SK-N-SH (cell line): ENCODE data around the gene CLEC18A. TPM values are rescaled to one million over a fixed set of nuclear protein-coding genes. Genes with fewer than 3 reads are reported as not detected.

Experiments
- CTCF ChIA-PET: fragments of 300-600, 350-600 bp; formaldehyde crosslinking; extraction: SDS; loops from one replicate; lab custom pipeline; 2021; lab: Yijun Ruan, JAX
- POLR2A ChIA-PET: fragments of 350-600 bp; sonication (Branson Sonifier 250); formaldehyde crosslinking; extraction: SDS; loops from one replicate; lab custom pipeline; 2020; ENCODE audit warnings: antibody characterized with exemption, inconsistent platforms; lab: Yijun Ruan, JAX
- DNase-seq: peaks from one replicate; pipeline ENCODE4 v3.0.0; 2012
- H2AFZ ChIP-seq: fragments of 200-600 bp; sonication (generic); 2 replicates; pipeline ENCODE4 v1.8.1; 2016; ENCODE audit warnings: antibody characterized with exemption, mild to moderate bottlenecking, low read depth
- H3F3A ChIP-seq: fragments of 200-600 bp; sonication (generic); replicated peaks from 2 replicates; pipeline ENCODE3; 2016; ENCODE audit warnings: antibody characterized with exemption, mild to moderate bottlenecking; ENCODE audit not compliant: insufficient read depth
- H3K27ac ChIP-seq, 2 experiments: fragments of 200-500 bp in 1 of 2; fragments of 200-600 bp in 1 of 2; sonication (Bioruptor generic) in 1 of 2; sonication (generic), shearing (Covaris generic) in 1 of 2; 2 replicates each; pipeline versions ENCODE4 v1.5.1 to v1.6.1; 2014 to 2016; ENCODE audit warnings: low read depth in 2 of 2, inconsistent platforms in 1 of 2, low read length in 1 of 2, mild to moderate bottlenecking in 1 of 2, mixed read lengths in 1 of 2
- H3K27me3 ChIP-seq: fragments of 200-600 bp; sonication (generic), shearing (Covaris generic); 2 replicates; pipeline ENCODE4 v1.6.1; 2016; ENCODE audit warnings: mixed run types; ENCODE audit not compliant: insufficient read depth
- H3K36me3 ChIP-seq, 2 experiments: fragments of 200-500 bp in 1 of 2; fragments of 200-600 bp in 1 of 2; sonication (Bioruptor generic) in 1 of 2; sonication (generic) in 1 of 2; replicated peaks in 1 of 2; 2 replicates each; pipeline versions ENCODE3 to v1.5.1; 2014 to 2016; ENCODE audit warnings: low read length in 1 of 2, mild to moderate bottlenecking in 1 of 2; ENCODE audit not compliant: insufficient read depth in 2 of 2, control insufficient read depth in 1 of 2
- H3K4me1 ChIP-seq, 2 experiments: fragments of 200-500 bp in 1 of 2; fragments of 200-600 bp in 1 of 2; sonication (Bioruptor generic) in 1 of 2; sonication (generic), shearing (Covaris generic) in 1 of 2; 2 replicates each; pipeline versions ENCODE4 v1.5.1 to v1.6.1; 2014 to 2016; ENCODE audit warnings: low read depth in 1 of 2, low read length in 1 of 2, mixed run types in 1 of 2; ENCODE audit not compliant: insufficient read depth in 2 of 2, control insufficient read depth in 1 of 2
- H3K4me2 ChIP-seq: fragments of 200-600 bp; sonication (generic), shearing (Covaris generic); 2 replicates; pipeline ENCODE4 v1.6.1; 2017; ENCODE audit warnings: mixed run types
- H3K4me3 ChIP-seq, 2 experiments: fragments of 200-500 bp in 1 of 2; fragments of 200-600 bp in 1 of 2; sonication (Bioruptor generic) in 1 of 2; sonication (generic), shearing (Covaris generic) in 1 of 2; 2 replicates each; pipeline versions ENCODE4 v1.5.1 to v1.8.1; 2014 to 2016; ENCODE audit warnings: low read depth in 2 of 2, inconsistent platforms in 1 of 2, low read length in 1 of 2, mild to moderate bottlenecking in 1 of 2, mixed read lengths in 1 of 2, moderate library complexity in 1 of 2
- H3K79me2 ChIP-seq: fragments of 200-600 bp; sonication (generic); 2 replicates; pipeline ENCODE4 v1.8.1; 2017; ENCODE audit warnings: mild to moderate bottlenecking; ENCODE audit not compliant: insufficient read depth
- H3K9ac ChIP-seq: fragments of 200-600 bp; sonication (generic); 2 replicates; pipeline ENCODE4 v1.6.1; 2017; ENCODE audit warnings: mixed run types
- H3K9me2 ChIP-seq: fragments of 200-600 bp; sonication (generic); 2 replicates; pipeline ENCODE4 v1.6.1; 2017; ENCODE audit warnings: mixed run types
- H3K9me3 ChIP-seq: fragments of 200-600 bp; sonication (generic); 2 replicates; pipeline ENCODE4 v1.6.1; 2017; ENCODE audit warnings: mixed run types, mild to moderate bottlenecking, moderate library complexity
- H4K20me1 ChIP-seq: fragments of 200-600 bp; sonication (generic); 2 replicates; pipeline ENCODE4 v1.6.1; 2017; ENCODE audit warnings: mild to moderate bottlenecking, mixed run types; ENCODE audit not compliant: insufficient read depth
- CHD2 ChIP-seq: fragments of 150-350 bp; IDR thresholded peaks from 2 replicates; pipeline ENCODE4 v1.6.1; 2018; ENCODE audit warnings: low read length; ENCODE audit not compliant: partially characterized antibody
- EP300 ChIP-seq, 2 experiments: IDR thresholded peaks; 2 replicates each; pipeline versions ENCODE4 v1.4.0 to v1.6.1; 2012; ENCODE audit warnings: borderline replicate concordance in 1 of 2, low read depth in 1 of 2, low read length in 1 of 2
- EZH2phosphoT487 ChIP-seq: fragments of 200-600 bp; sonication (generic); IDR thresholded peaks from 2 replicates; pipeline ENCODE4 v1.6.1; 2017; ENCODE audit warnings: low read depth, mixed run types, mild to moderate bottlenecking, antibody characterized with exemption, moderate library complexity, borderline replicate concordance
- FOXJ3 ChIP-seq: sonication (generic); formaldehyde crosslinking; IDR thresholded peaks from 2 replicates; pipeline ENCODE4 v1.5.1; 2020; ENCODE audit warnings: mild to moderate bottlenecking, missing genetic modification reagents
- FOXM1 ChIP-seq: IDR thresholded peaks from 2 replicates; pipeline ENCODE4 v1.4.0; 2012; ENCODE audit warnings: low read depth, mild to moderate bottlenecking
- GABPA ChIP-seq: IDR thresholded peaks from 2 replicates; pipeline ENCODE4 v1.4.0; 2012; ENCODE audit warnings: low read depth, mild to moderate bottlenecking
- MEF2A ChIP-seq: IDR thresholded peaks from 2 replicates; pipeline ENCODE4 v1.4.0; 2012; ENCODE audit warnings: low read depth, borderline replicate concordance
- MXI1 ChIP-seq: IDR thresholded peaks from 2 replicates; pipeline ENCODE4 v1.6.1; 2012; ENCODE audit warnings: mild to moderate bottlenecking, low read depth, low read length, improper control_type of control experiment
- NRF1 ChIP-seq: IDR thresholded peaks from 2 replicates; pipeline ENCODE4 v1.6.1; 2012; ENCODE audit warnings: low read depth, mild to moderate bottlenecking, low read length
- POLR2AphosphoS5 ChIP-seq: IDR thresholded peaks from 2 replicates; pipeline ENCODE4 v1.6.1; 2012; ENCODE audit warnings: low read depth, low read length
- RCOR1 ChIP-seq: fragments of 150-350 bp; IDR thresholded peaks from 2 replicates; pipeline ENCODE4 v1.6.1; 2017; ENCODE audit warnings: antibody characterized with exemption, low read length
- RXRA ChIP-seq: IDR thresholded peaks from 2 replicates; pipeline ENCODE4 v1.4.0; 2012; ENCODE audit warnings: low read depth, mild to moderate bottlenecking, borderline replicate concordance
- SIN3A ChIP-seq: IDR thresholded peaks from 2 replicates; pipeline ENCODE4 v1.6.1; 2012; ENCODE audit warnings: low read depth, mild to moderate bottlenecking, low read length, moderate library complexity, borderline replicate concordance
- TCF12 ChIP-seq: IDR thresholded peaks from 2 replicates; pipeline ENCODE4 v1.4.0; 2012
- USF1 ChIP-seq: IDR thresholded peaks from 2 replicates; pipeline ENCODE4 v1.4.0; 2012; ENCODE audit warnings: low read depth, borderline replicate concordance
- WGBS: methylation state at CpG from one replicate; pipeline ENCODE4 v1.1.6; 2017; ENCODE audit warnings: low lambda C conversion rate; 5-methylcytosine and 5-hydroxymethylcytosine counted together
- polyA plus RNA-seq, 3 experiments: library from polyadenylated mRNA; depleted of rRNA; stranded (reverse); fragments of >200 nt; gene quantifications; 2 replicates each; pipeline ENCODE4 v1.2.3, GENCODE V29; 2012
- TF ChIP-seq, protein P1 (sequence below): IDR thresholded peaks from 2 replicates; pipeline ENCODE4 v1.6.1; 2012; ENCODE audit warnings: mild to moderate bottlenecking, low read depth, low read length, moderate library complexity
- TF ChIP-seq, protein P2 (sequence below): fragments of 200-600 bp; sonication (generic); IDR thresholded peaks from 2 replicates; pipeline ENCODE4 v1.6.1; 2017; ENCODE audit warnings: antibody characterized with exemption, mild to moderate bottlenecking, moderate library complexity
- TF ChIP-seq, protein P3 (sequence below): IDR thresholded peaks from 2 replicates; pipeline ENCODE4 v1.4.0; 2012; ENCODE audit warnings: low read depth

Gene CLEC18A
- polyA plus RNA-seq, 1 of the 3 experiments (the other 2 are of a cell fraction): 0.20 TPM

GRCh38 chr16:69926241-69926640, 24.9 kb upstream of the CLEC18A start:
- CTCF ChIA-PET: interaction anchor here (0.9 to 2.0 kb wide), 2 partner anchors 12 to 130 kb away, joined by 3 to 10 read pairs; no protein-coding TSS in a partner anchor
- Histone ChIP-seq H3K4me2 (no peak overlapping the region), H3K4me3 (no peak overlapping the region), H3K27me3 (no peaks in the 10 kb centered on the region), H3K4me1 (no peaks in the 10 kb centered on the region; a peak in 1 of 4 replicates), H3K79me2 (no peaks in the 10 kb centered on the region), H3K9me3 (no peaks in the 10 kb centered on the region), H3K9ac (no peak overlapping the region), H2AFZ (no peak overlapping the region), H3K9me2 (no peaks in the 10 kb centered on the region), H3K27ac (no peak overlapping the region), H4K20me1 (no peaks in the 10 kb centered on the region), H3F3A (no peaks in the 10 kb centered on the region), H3K36me3 (peaks cover 0 to 2% of the 10 kb centered on the region in 2 experiments)
- no peak for DNase-seq
- TF ChIP-seq, protein P1, sequence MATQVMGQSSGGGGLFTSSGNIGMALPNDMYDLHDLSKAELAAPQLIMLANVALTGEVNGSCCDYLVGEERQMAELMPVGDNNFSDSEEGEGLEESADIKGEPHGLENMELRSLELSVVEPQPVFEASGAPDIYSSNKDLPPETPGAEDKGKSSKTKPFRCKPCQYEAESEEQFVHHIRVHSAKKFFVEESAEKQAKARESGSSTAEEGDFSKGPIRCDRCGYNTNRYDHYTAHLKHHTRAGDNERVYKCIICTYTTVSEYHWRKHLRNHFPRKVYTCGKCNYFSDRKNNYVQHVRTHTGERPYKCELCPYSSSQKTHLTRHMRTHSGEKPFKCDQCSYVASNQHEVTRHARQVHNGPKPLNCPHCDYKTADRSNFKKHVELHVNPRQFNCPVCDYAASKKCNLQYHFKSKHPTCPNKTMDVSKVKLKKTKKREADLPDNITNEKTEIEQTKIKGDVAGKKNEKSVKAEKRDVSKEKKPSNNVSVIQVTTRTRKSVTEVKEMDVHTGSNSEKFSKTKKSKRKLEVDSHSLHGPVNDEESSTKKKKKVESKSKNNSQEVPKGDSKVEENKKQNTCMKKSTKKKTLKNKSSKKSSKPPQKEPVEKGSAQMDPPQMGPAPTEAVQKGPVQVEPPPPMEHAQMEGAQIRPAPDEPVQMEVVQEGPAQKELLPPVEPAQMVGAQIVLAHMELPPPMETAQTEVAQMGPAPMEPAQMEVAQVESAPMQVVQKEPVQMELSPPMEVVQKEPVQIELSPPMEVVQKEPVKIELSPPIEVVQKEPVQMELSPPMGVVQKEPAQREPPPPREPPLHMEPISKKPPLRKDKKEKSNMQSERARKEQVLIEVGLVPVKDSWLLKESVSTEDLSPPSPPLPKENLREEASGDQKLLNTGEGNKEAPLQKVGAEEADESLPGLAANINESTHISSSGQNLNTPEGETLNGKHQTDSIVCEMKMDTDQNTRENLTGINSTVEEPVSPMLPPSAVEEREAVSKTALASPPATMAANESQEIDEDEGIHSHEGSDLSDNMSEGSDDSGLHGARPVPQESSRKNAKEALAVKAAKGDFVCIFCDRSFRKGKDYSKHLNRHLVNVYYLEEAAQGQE: no peak
- no peak for TF ChIP-seq EP300 (IDR thresholded peaks at IDR 0.05; ENCODE audit: borderline replicate concordance in 1 of 2, low read depth in 1 of 2, low read length in 1 of 2)
- TF ChIP-seq FOXM1: no peak
- no peak for TF ChIP-seq GABPA
- TF ChIP-seq EZH2phosphoT487: no peak
- TF ChIP-seq POLR2AphosphoS5: no peak
- TF ChIP-seq RCOR1: no peak
- no peak for TF ChIP-seq SIN3A
- TF ChIP-seq, protein P2, sequence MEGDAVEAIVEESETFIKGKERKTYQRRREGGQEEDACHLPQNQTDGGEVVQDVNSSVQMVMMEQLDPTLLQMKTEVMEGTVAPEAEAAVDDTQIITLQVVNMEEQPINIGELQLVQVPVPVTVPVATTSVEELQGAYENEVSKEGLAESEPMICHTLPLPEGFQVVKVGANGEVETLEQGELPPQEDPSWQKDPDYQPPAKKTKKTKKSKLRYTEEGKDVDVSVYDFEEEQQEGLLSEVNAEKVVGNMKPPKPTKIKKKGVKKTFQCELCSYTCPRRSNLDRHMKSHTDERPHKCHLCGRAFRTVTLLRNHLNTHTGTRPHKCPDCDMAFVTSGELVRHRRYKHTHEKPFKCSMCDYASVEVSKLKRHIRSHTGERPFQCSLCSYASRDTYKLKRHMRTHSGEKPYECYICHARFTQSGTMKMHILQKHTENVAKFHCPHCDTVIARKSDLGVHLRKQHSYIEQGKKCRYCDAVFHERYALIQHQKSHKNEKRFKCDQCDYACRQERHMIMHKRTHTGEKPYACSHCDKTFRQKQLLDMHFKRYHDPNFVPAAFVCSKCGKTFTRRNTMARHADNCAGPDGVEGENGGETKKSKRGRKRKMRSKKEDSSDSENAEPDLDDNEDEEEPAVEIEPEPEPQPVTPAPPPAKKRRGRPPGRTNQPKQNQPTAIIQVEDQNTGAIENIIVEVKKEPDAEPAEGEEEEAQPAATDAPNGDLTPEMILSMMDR: no peak
- no peak for TF ChIP-seq MXI1
- no peak for TF ChIP-seq FOXJ3 (CRISPR knock-in tag)
- TF ChIP-seq, protein P3, sequence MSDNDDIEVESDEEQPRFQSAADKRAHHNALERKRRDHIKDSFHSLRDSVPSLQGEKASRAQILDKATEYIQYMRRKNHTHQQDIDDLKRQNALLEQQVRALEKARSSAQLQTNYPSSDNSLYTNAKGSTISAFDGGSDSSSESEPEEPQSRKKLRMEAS: no peak
- no peak for TF ChIP-seq NRF1
- no peak for TF ChIP-seq CHD2
- no peak for TF ChIP-seq RXRA
- no peak for TF ChIP-seq TCF12
- no peak for TF ChIP-seq MEF2A
- TF ChIP-seq USF1: no peak
- 90% methylated on average over 8 of the region's 8 CpGs for WGBS
- POLR2A ChIA-PET: no interaction called here
